Measurements from ENCODE around the gene MYPN.

The MYPN gene

GRCh38 chr10:68121020-68121743, 11.9 kb downstream of the MYPN start:
- H3K9ac ChIP-seq (ENCODE audit: low read length), result no peak overlapping the region
- no peaks in the 10 kb centered on the region for H3K36me3 ChIP-seq (ENCODE audit: insufficient read depth, low read length)
- no peaks in the 10 kb centered on the region for H3K79me2 ChIP-seq (ENCODE audit: insufficient read depth, low read length)
- H3K9me2 ChIP-seq (ENCODE audit: low read depth, low read length), result no peaks in the 10 kb centered on the region
- no peak overlapping the region for H2AFZ ChIP-seq (ENCODE audit: low read length)
- H4K20me1 ChIP-seq (ENCODE audit: insufficient read depth, low read length), result no peaks in the 10 kb centered on the region
- TF ChIP-seq CTCF (IDR thresholded peaks at IDR 0.05; ENCODE audit: low read length) (no peak), EZH2 (IDR thresholded peaks at IDR 0.05; ENCODE audit: borderline replicate concordance, low read length) (no peak)
- no peak overlapping the region for H3K4me2 ChIP-seq (ENCODE audit: low read length)
- H3F3A ChIP-seq (ENCODE audit: insufficient read depth, low read length), result no peaks in the 10 kb centered on the region
- H3K4me1 ChIP-seq (ENCODE audit: insufficient read depth, low read length, severe bottlenecking), result no peaks in the 10 kb centered on the region
- no peak overlapping the region for H3K4me3 ChIP-seq (ENCODE audit: low read depth, low read length, poor library complexity, severe bottlenecking)
- H3K27ac ChIP-seq (ENCODE audit: low read depth, low read length, poor library complexity, severe bottlenecking), result no peak overlapping the region
- H3K9me3 ChIP-seq (ENCODE audit: low read length), result no peaks in the 10 kb centered on the region
- H3K27me3 ChIP-seq (ENCODE audit: insufficient read depth, low read length), result no peaks in the 10 kb centered on the region

- H3K4me1 ChIP-seq (ENCODE audit: insufficient read depth, low read length, severe bottlenecking), result no peaks in the 10 kb centered on the region
- no peak overlapping the region for H3K9ac ChIP-seq (ENCODE audit: low read length)
- no peak overlapping the region for H2AFZ ChIP-seq (ENCODE audit: low read length)
- no peaks in the 10 kb centered on the region for H4K20me1 ChIP-seq (ENCODE audit: insufficient read depth, low read length)
- H3K9me2 ChIP-seq (ENCODE audit: low read depth, low read length), result no peaks in the 10 kb centered on the region
- no peak overlapping the region for H3K4me2 ChIP-seq (ENCODE audit: low read length)
- no peaks in the 10 kb centered on the region for H3K9me3 ChIP-seq (ENCODE audit: low read length)
- H3F3A ChIP-seq (ENCODE audit: insufficient read depth, low read length), result no peaks in the 10 kb centered on the region
- TF ChIP-seq CTCF (IDR thresholded peaks at IDR 0.05; ENCODE audit: low read length) (no peak), EZH2 (IDR thresholded peaks at IDR 0.05; ENCODE audit: borderline replicate concordance, low read length) (no peak)
- H3K4me3 ChIP-seq (ENCODE audit: low read depth, low read length, poor library complexity, severe bottlenecking), result no peak overlapping the region
- no peaks in the 10 kb centered on the region for H3K36me3 ChIP-seq (ENCODE audit: insufficient read depth, low read length)
- H3K27ac ChIP-seq (ENCODE audit: low read depth, low read length, poor library complexity, severe bottlenecking), result no peak overlapping the region
- no peaks in the 10 kb centered on the region for H3K27me3 ChIP-seq (ENCODE audit: insufficient read depth, low read length)
- H3K79me2 ChIP-seq (ENCODE audit: insufficient read depth, low read length), result no peaks in the 10 kb centered on the region
Measured at GRCh38 chr10:68121852-68122251, 12.6 kb downstream of the MYPN start.

GRCh38 chr10:68124718-68125117, 15.4 kb downstream of the MYPN start:
- H3K9me2 ChIP-seq (ENCODE audit: low read depth, low read length), result no peaks in the 10 kb centered on the region
- no peaks in the 10 kb centered on the region for H3K79me2 ChIP-seq (ENCODE audit: insufficient read depth, low read length)
- no peak overlapping the region for H3K4me2 ChIP-seq (ENCODE audit: low read length)
- TF ChIP-seq CTCF (IDR thresholded peaks at IDR 0.05; ENCODE audit: low read length) (no peak), EZH2 (IDR thresholded peaks at IDR 0.05; ENCODE audit: borderline replicate concordance, low read length) (no peak)
- H3K36me3 ChIP-seq (ENCODE audit: insufficient read depth, low read length), result no peaks in the 10 kb centered on the region
- H3F3A ChIP-seq (ENCODE audit: insufficient read depth, low read length), result no peaks in the 10 kb centered on the region
- no peaks in the 10 kb centered on the region for H4K20me1 ChIP-seq (ENCODE audit: insufficient read depth, low read length)
- no peak overlapping the region for H2AFZ ChIP-seq (ENCODE audit: low read length)
- no peaks in the 10 kb centered on the region for H3K4me1 ChIP-seq (ENCODE audit: insufficient read depth, low read length, severe bottlenecking)
- no peak overlapping the region for H3K27ac ChIP-seq (ENCODE audit: low read depth, low read length, poor library complexity, severe bottlenecking)
- H3K27me3 ChIP-seq (ENCODE audit: insufficient read depth, low read length), result no peaks in the 10 kb centered on the region
- H3K4me3 ChIP-seq (ENCODE audit: low read depth, low read length, poor library complexity, severe bottlenecking), result no peak overlapping the region
- H3K9ac ChIP-seq (ENCODE audit: low read length), result no peak overlapping the region
- no peaks in the 10 kb centered on the region for H3K9me3 ChIP-seq (ENCODE audit: low read length)

All from OCI-LY1 (cell line).